Measurements from ENCODE around the gene FOXR1. TPM values are rescaled to one million over a fixed set of nuclear protein-coding genes. Genes with fewer than 3 reads are reported as not detected.
"Not testable (repeated sequence)": the region's sequence is repeated elsewhere in the genome, so short reads cannot be mapped to it uniquely, and the experiment has no call there.

FOXR1 gene
- total RNA-seq, 4 donors from 2014 or later, result not detected

DNA sequence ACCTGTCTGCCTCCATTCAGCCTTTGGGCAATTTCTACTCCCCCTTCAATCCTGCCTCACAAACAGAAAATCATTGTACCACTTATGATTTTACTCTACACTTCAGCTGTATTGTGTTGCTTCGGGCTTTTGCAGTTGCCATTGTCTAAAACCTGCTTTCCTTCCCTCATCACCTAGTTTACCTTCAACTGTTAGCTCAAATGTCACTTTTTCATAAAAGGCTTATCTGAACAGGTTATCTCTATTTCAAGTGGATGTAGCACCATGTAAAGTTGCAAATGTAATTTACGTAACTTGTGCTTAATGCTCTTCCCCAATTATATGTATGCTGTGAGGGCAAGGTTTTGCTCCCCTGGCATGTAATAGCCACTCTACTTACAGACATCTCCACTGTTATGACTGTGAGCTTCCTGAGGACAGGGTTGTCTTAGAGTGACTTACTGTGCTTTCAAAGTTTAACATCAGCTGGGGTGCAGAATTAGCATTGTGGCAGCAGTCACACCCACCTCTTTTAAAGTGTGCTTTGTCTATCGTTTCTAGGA lies 41.1 kb downstream of the FOXR1 start:
- DNase-seq (ENCODE audit: extremely low spot score), result no peak
- peaks cover 56 to 92% (median 82%) of the 10 kb centered on the region in 4 donors for H3K36me3 ChIP-seq
- H3K27ac ChIP-seq (replicated peaks in 1 of 4), result no peak overlapping the region

DNA sequence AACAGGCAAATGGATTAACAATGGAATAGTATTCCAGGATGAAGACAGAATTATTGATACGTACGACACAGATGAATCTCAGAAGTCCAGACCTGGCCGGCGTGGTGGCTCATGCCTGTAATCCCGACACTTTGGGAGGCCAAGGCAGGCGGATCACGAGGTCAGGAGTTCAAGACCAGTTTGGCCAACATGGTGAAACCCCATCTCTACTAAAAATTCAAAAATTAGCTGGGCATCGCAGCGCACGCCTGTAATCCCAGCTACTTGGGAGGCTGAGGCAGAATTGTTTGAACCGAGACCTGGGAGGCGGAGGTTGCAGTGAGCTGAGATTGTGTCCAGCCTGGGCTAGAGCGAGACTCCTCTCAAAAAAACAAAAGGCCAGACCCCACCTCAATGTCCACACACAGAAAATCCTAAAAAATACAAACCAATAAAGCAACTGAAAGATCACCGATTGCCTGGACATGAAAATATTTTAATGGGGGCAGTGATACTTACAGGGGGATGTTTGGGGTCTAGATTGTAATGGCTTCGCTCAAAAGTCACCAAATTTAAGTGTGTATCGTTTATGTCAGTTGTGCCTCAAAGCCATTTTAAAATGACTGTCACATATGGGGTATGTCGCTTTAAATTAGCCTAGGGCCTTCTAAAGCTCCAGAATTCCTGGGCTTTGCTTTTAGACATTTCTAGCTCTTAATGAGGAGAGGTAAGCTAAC lies 42.8 kb downstream of the FOXR1 start:
- H3K9me3 ChIP-seq, result no peaks in the 10 kb centered on the region
- 94% methylated on average over 17 of the region's 17 CpGs for WGBS
- intact Hi-C loops (cut with DNase I), result no loop called here
- peak overlapping the region in 1 of 4 donors; percentile 52 for H3K27ac ChIP-seq (replicated peaks in 1 of 4)
- H3K4me3 ChIP-seq, result no peak overlapping the region
- H3K36me3 ChIP-seq, result peaks cover 54 to 76% (median 67%) of the 10 kb centered on the region in 4 donors
- no peak for DNase-seq (ENCODE audit: extremely low spot score)
- H3K27me3 ChIP-seq, result no peaks in the 10 kb centered on the region
- H3K4me1 ChIP-seq, result peaks cover 21 to 30% (median 26%) of the 10 kb centered on the region in 4 donors
- no peak for TF ChIP-seq POLR2A (IDR thresholded peaks at IDR 0.05; ENCODE audit: low read depth)
- TF ChIP-seq POLR2AphosphoS5 (IDR thresholded peaks at IDR 0.05), result no peak
- TF ChIP-seq CTCF (IDR thresholded peaks at IDR 0.05), result no peak
- TF ChIP-seq EP300 (IDR thresholded peaks at IDR 0.05), result no peak

More for the DNA sequence above, 41.1 kb downstream of the FOXR1 start:
- TF ChIP-seq POLR2AphosphoS5 (IDR thresholded peaks at IDR 0.05) (no peak), POLR2A (IDR thresholded peaks at IDR 0.05; ENCODE audit: low read depth) (no peak)
- WGBS, result 85% methylated on average over 3 of the region's 3 CpGs
- peaks cover 20 to 26% (median 24%) of the 10 kb centered on the region in 4 donors for H3K4me1 ChIP-seq
- intact Hi-C loops (cut with DNase I), result no loop called here
- no peak overlapping the region for H3K4me3 ChIP-seq
- H3K27me3 ChIP-seq, result no peaks in the 10 kb centered on the region
- H3K9me3 ChIP-seq, result no peaks in the 10 kb centered on the region

GRCh38 chr11:119015054-119015611 lies 43.6 kb downstream of the FOXR1 start:
- 60% methylated on average over 8 of the region's 8 CpGs for WGBS
- intact Hi-C loops (cut with DNase I), result no loop called here

DNA sequence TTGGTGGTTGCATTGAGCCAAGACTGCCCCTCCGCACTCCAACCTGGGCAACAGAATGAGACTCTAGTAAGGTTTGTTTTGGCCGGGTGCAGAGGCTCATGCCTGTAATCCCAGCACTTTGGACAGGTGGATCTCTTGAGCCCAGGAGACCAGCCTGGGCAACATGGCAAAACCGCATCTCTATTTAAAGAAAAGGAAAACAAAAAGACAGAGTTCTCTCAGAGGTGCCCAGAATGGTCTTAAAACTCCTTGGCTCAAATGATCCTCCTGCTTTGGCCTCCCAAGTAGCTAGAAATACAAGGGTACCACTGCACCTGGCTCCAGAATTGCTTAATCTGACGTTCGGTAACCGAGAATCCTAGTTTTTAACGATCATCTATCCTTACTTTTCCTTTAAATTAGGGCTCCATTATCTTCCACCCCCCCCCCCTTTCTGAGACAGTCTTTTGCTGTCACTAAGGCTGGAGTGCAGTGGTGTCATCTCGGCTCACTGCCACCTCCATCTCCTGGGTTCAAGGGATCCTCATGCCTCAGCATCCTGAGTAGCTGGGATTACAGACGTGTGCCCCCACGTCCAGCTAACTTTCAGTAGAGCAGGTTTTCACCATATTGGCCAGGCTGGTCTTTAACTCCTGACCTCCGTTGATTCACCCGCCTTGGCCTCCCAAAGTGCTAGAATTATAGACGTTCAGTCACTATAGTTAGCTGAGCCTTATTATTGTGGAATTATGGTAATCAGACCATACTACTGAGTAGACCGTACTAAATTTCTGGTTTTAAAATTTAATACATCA lies 44.9 kb downstream of the FOXR1 start:
- intact Hi-C loops (cut with DNase I), result no loop called here
- TF ChIP-seq EP300 (IDR thresholded peaks at IDR 0.05) (no peak), POLR2AphosphoS5 (IDR thresholded peaks at IDR 0.05) (no peak), CTCF (IDR thresholded peaks at IDR 0.05) (no peak), POLR2A (IDR thresholded peaks at IDR 0.05; ENCODE audit: low read depth) (no peak)
- no peak for DNase-seq (ENCODE audit: extremely low spot score)
- Histone ChIP-seq H3K36me3 (peaks cover 47 to 67% (median 56%) of the 10 kb centered on the region in 4 donors), H3K27me3 (no peaks in the 10 kb centered on the region), H3K27ac (replicated peaks in 1 of 4) (peak overlapping the region; percentile 91 to 95 (median 93)), H3K4me1 (peaks cover 36 to 50% (median 46%) of the 10 kb centered on the region in 4 donors), H3K4me3 (peak overlapping the region in 2 of 4 donors; percentile 70 to 78), H3K9me3 (no peaks in the 10 kb centered on the region)
- WGBS, result 72% methylated on average over 14 of the region's 14 CpGs

More at GRCh38 chr11:119015054-119015611, 43.6 kb downstream of the FOXR1 start:
- peak overlapping the region in 1 of 4 donors; percentile 52 for H3K27ac ChIP-seq (replicated peaks in 1 of 4)
- peaks cover 28 to 38% (median 34%) of the 10 kb centered on the region in 4 donors for H3K4me1 ChIP-seq
- DNase-seq (ENCODE audit: extremely low spot score), result no peak
- peaks cover 54 to 68% (median 61%) of the 10 kb centered on the region in 4 donors for H3K36me3 ChIP-seq
- no peak overlapping the region for H3K4me3 ChIP-seq
- no peaks in the 10 kb centered on the region for H3K27me3 ChIP-seq
- TF ChIP-seq POLR2A (IDR thresholded peaks at IDR 0.05; ENCODE audit: low read depth) (no peak), EP300 (IDR thresholded peaks at IDR 0.05) (no peak), POLR2AphosphoS5 (IDR thresholded peaks at IDR 0.05) (no peak), CTCF (IDR thresholded peaks at IDR 0.05) (no peak)
- H3K9me3 ChIP-seq, result no peaks in the 10 kb centered on the region

- Histone ChIP-seq H3K36me3 (peaks cover 49 to 67% (median 56%) of the 10 kb centered on the region in 4 donors), H3K4me3 (peak overlapping the region; percentile 70 to 99 (median 78)), H3K4me1 (peaks cover 36 to 55% (median 52%) of the 10 kb centered on the region in 4 donors), H3K27ac (replicated peaks in 1 of 4) (peak overlapping the region; percentile 91 to 95 (median 93))
- intact Hi-C loops (cut with DNase I); DNase-seq (ENCODE audit: extremely low spot score); H3K27me3 ChIP-seq; H3K9me3 ChIP-seq: not testable (repeated sequence)
- 3% methylated on average over 10 of the region's 10 CpGs for WGBS
These were observed 45.8 kb downstream of the FOXR1 start for GRCh38 chr11:119017377-119017776.
